Esophagus muscularis mucosa (tissue), 3 donors: Measurements from ENCODE around the gene LRFN2.

Experiments
- POLR2A ChIP-seq: fragments of 450-650 bp; IDR thresholded peaks from one replicate; pipeline ENCODE4 v1.6.1; 2017; ENCODE audit warnings: antibody characterized with exemption, moderate library complexity, mild to moderate bottlenecking, low read depth
- POLR2AphosphoS5 ChIP-seq, 2 donors: sonication (generic); formaldehyde crosslinking; IDR thresholded peaks; one replicate each; pipeline ENCODE4 v1.6.1; 2017; ENCODE audit warnings: antibody characterized with exemption in 2 of 2
- TF ChIP-seq, protein P1 (sequence below), 3 experiments: fragments of 200-600 bp in 2 of 3; fragments of 450-650 bp in 1 of 3; sonication (generic) in 2 of 3; IDR thresholded peaks; one replicate each; pipeline ENCODE4 v1.5.1; 2017 to 2019; ENCODE audit warnings: antibody characterized with exemption in 3 of 3, mild to moderate bottlenecking in 2 of 3, moderate library complexity in 1 of 3

DNA sequence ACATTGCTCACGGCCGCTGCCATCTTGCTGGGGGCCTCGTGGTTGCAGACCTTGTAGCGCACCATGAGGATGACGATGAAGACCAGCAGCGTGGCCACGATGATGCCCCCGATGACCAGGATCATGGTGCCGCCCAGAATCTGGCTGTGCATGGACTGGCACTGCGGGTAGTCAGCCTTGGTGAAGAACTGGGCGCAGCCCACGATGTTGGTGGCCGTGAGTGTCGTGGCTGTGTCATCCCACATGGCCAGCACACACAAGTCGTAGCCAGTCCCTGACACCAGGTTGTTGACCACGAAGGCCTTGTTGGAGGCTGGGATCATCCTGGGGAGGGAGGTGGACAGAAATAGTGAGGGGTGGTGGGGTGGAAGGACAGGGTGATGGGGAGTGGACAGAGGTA is 194.6 kb downstream of the LRFN2 start:
- TF ChIP-seq, protein P1, sequence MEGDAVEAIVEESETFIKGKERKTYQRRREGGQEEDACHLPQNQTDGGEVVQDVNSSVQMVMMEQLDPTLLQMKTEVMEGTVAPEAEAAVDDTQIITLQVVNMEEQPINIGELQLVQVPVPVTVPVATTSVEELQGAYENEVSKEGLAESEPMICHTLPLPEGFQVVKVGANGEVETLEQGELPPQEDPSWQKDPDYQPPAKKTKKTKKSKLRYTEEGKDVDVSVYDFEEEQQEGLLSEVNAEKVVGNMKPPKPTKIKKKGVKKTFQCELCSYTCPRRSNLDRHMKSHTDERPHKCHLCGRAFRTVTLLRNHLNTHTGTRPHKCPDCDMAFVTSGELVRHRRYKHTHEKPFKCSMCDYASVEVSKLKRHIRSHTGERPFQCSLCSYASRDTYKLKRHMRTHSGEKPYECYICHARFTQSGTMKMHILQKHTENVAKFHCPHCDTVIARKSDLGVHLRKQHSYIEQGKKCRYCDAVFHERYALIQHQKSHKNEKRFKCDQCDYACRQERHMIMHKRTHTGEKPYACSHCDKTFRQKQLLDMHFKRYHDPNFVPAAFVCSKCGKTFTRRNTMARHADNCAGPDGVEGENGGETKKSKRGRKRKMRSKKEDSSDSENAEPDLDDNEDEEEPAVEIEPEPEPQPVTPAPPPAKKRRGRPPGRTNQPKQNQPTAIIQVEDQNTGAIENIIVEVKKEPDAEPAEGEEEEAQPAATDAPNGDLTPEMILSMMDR (IDR thresholded peaks at IDR 0.05) = no peak
- no peak for TF ChIP-seq POLR2AphosphoS5 (IDR thresholded peaks at IDR 0.05)
- TF ChIP-seq POLR2A = no peak
